ENCODE measurements around the gene LRSAM1. TPM values are rescaled to one million over a fixed set of nuclear protein-coding genes. Genes with fewer than 3 reads are reported as not detected.

LRSAM1 gene
- total RNA-seq, 3 donors from 2014 or later, result 16.8 to 29.0 (median 17.9) TPM

DNA sequence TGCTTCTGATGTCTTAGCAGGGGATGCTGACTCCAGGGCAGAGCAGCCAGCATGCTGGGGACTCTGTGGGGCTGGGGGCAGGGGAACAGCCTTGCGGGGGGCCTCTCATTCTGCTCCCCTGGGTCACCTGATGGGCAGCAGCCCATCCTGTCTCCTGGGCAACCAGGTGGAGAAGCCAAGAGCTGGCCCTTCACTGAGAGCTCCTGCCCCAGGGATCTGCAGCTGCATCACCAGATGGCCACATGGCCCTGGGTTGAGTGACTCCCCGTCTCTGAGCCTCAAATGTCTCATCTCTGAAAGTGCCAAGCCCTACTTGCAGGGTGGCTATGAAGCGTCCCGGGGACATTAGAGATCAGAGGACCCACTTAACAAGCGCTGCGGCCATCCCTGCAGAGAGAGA is 49.1 kb downstream of the LRSAM1 start:
- Histone ChIP-seq H3K36me3 (ENCODE audit: low read depth) (no peaks in the 10 kb centered on the region), H3K4me1 (ENCODE audit: low read depth) (no peaks in the 10 kb centered on the region), H3K9me3 (no peaks in the 10 kb centered on the region), H3K4me3 (no peak overlapping the region)
- no peak for TF ChIP-seq CTCF (IDR thresholded peaks at IDR 0.05)
- no peak for DNase-seq
- intact Hi-C loops (cut with DNase I, micrococcal nuclease), result loop anchor here (5.0 kb wide), 1 partner anchor 87 kb away; no protein-coding TSS in a partner anchor
- no peak for ATAC-seq

- no peak for DNase-seq
- ATAC-seq, result no peak
- intact Hi-C loops (cut with DNase I, micrococcal nuclease), result loop anchor here (5.0 kb wide), 1 partner anchor 86 kb away; no protein-coding TSS in a partner anchor
- Histone ChIP-seq H3K9me3 (no peaks in the 10 kb centered on the region), H3K36me3 (ENCODE audit: low read depth) (no peaks in the 10 kb centered on the region), H3K4me1 (ENCODE audit: low read depth) (no peaks in the 10 kb centered on the region), H3K4me3 (no peak overlapping the region)
- TF ChIP-seq CTCF (IDR thresholded peaks at IDR 0.05), result no peak
Measured at GRCh38 chr9:127500862-127501261, 49.6 kb downstream of the LRSAM1 start.

DNA sequence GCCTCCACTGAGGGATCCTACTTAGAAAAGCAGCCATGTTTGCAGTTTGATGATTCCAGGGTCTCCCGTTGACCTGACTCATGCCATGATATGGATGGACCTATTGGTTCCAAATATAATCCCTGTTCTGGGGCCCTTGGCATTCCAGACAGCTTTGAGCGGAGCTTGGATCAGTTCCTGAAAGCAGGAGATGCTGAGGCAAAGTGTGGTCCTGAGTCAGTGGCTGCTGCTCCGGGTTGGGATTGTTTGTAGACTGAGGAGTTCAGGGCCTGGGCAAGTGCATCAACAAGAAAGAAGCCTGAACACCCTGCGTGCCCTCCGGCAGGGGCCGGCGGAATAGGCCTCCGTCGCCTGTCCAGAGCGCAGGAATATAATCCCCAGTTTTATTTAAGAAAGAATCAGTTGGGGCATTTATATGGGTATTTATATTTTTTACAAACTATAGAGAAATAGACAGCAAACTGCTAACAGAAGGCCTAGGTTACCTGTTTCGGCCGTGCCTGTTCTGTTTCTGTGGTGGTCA is 50.6 kb downstream of the LRSAM1 start:
- Histone ChIP-seq H3K36me3 (ENCODE audit: low read depth) (no peaks in the 10 kb centered on the region), H3K4me1 (ENCODE audit: low read depth) (no peaks in the 10 kb centered on the region), H3K4me3 (no peak overlapping the region), H3K9me3 (no peaks in the 10 kb centered on the region)
- no peak for TF ChIP-seq CTCF (IDR thresholded peaks at IDR 0.05)
- ATAC-seq (no peak), DNase-seq (no peak)
- intact Hi-C loops (cut with DNase I, micrococcal nuclease), result loop anchor here (5.0 kb wide), 1 partner anchor 85 kb away; no protein-coding TSS in a partner anchor

DNA sequence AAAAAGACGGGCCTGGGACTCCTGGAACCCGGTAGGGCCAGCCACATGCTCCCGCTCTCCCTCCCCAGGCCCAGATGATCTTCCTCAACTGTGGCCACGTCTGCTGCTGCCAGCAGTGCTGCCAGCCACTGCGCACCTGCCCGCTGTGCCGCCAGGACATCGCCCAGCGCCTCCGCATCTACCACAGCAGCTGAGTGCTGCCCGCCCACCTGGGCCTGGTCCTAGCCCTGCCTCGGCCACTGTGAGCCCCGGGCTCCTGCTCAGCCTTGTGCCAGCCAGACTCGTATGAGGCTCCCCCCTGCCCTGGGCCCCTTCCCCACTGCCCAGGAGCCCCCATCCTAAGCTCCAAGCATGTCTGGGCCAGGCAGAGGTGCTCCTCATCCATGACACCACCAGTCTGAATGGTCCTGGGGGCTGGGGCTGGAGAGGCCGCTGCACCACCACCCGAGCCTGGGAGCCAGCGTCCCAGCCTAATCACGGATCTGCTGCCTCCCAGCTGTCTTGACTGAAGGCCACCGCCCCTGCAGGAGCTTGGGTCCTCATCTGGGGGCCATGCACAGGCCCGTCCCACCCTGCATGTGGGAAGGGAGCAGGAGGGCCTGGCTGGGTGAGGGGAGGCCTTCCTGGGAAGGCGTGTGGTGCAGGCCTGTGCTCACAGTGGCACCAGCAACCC is 51.5 kb downstream of the LRSAM1 start:
- Histone ChIP-seq H3K4me1 (ENCODE audit: low read depth) (no peaks in the 10 kb centered on the region), H3K9me3 (no peaks in the 10 kb centered on the region), H3K4me3 (no peak overlapping the region), H3K36me3 (ENCODE audit: low read depth) (no peaks in the 10 kb centered on the region)
- no peak for TF ChIP-seq CTCF (IDR thresholded peaks at IDR 0.05)
- intact Hi-C loops (cut with DNase I, micrococcal nuclease), result loop anchor here (5.0 kb wide), 1 partner anchor 84 kb away; no protein-coding TSS in a partner anchor
- DNase-seq (no peak), ATAC-seq (no peak)

DNA sequence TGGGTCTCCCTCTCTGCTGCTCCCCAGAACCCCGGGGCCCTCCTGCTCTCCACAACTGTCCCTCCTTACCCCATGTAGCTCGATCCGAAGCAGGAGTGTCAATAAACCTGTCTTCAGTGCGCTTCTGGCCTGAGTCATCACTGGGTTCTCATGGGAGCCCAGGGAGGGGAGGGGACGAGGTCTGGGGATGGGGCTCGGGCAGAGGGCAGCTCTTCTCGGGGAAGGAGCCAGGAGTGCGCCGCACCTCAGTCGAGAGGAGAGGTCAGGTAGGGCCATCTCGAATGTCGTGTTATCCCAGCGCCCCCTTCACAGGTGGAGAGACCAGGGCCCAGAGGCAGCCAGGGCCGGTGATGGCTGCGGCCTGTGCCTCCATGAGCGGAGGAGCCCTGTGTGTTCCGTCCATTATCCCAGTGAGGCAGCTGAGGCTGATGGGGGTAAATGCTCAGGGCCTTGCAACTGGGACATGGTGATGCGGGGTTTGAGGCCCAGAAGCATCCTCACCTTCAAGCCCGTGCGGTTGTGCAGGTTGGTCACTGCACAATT is 52.1 kb downstream of the LRSAM1 start:
- intact Hi-C loops (cut with DNase I, micrococcal nuclease), result loop anchor here (5.0 kb wide), 1 partner anchor 84 kb away; no protein-coding TSS in a partner anchor
- DNase-seq (no peak), ATAC-seq (no peak)
- no peak for TF ChIP-seq CTCF (IDR thresholded peaks at IDR 0.05)
- no peaks in the 10 kb centered on the region for H3K9me3 ChIP-seq
- H3K36me3 ChIP-seq (ENCODE audit: low read depth), result no peaks in the 10 kb centered on the region
- H3K4me3 ChIP-seq, result no peak overlapping the region
- H3K4me1 ChIP-seq (ENCODE audit: low read depth), result no peaks in the 10 kb centered on the region
